Lower leg skin (tissue), 3 donors: Measurements from ENCODE around the gene NAA10.

Experiments used
- POLR2A ChIP-seq, 2 donors: fragments of 450-650 bp; IDR thresholded peaks; one replicate each; pipeline ENCODE4 v1.6.1; 2016 to 2017; ENCODE audit warnings: antibody characterized with exemption in 2 of 2, mild to moderate bottlenecking in 1 of 2, moderate library complexity in 1 of 2
- TF ChIP-seq, protein P1 (sequence below), 3 donors: fragments of 450-650 bp; IDR thresholded peaks; one replicate each; pipeline ENCODE4 v1.5.1; 2016; ENCODE audit warnings: antibody characterized with exemption in 3 of 3, mild to moderate bottlenecking in 3 of 3, moderate library complexity in 2 of 3

DNA sequence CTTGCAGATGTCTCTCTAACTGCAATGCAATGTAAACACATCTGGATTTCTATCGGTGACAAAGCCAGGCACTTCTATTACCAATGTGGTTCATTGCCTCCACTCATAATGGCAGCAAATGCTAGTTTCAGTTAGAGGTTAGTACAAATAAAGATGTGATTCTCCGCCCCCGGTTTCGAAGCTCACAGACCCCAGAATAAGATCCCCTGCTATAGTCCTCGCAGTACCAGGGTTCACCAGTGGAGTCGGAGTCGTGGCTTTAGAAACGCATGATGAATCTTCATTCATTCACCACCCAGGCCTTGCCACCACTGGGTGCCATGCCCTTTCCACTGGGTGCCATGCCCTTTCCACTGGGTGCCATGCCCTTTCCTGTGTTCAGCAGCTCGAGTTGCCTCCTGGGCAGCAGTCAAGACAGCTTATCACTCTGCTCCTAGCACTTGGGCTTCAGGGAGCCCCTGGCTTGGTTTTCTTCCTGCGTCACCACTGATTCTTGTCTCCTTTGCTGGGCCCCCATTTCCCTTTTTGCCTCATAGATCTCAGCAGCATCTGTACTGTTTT is 3.5 kb upstream of the NAA10 start:
- TF ChIP-seq, protein P1, sequence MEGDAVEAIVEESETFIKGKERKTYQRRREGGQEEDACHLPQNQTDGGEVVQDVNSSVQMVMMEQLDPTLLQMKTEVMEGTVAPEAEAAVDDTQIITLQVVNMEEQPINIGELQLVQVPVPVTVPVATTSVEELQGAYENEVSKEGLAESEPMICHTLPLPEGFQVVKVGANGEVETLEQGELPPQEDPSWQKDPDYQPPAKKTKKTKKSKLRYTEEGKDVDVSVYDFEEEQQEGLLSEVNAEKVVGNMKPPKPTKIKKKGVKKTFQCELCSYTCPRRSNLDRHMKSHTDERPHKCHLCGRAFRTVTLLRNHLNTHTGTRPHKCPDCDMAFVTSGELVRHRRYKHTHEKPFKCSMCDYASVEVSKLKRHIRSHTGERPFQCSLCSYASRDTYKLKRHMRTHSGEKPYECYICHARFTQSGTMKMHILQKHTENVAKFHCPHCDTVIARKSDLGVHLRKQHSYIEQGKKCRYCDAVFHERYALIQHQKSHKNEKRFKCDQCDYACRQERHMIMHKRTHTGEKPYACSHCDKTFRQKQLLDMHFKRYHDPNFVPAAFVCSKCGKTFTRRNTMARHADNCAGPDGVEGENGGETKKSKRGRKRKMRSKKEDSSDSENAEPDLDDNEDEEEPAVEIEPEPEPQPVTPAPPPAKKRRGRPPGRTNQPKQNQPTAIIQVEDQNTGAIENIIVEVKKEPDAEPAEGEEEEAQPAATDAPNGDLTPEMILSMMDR (IDR thresholded peaks at IDR 0.05): no peak
- no peak for TF ChIP-seq POLR2A (IDR thresholded peaks at IDR 0.05)
